ENCODE results near the gene SNURF.

Gene SNURF

GRCh38 chr15:24944954-24945353 lies 9.8 kb upstream of the SNURF start:
- TF ChIP-seq TCF4 (CRISPR knock-in tag; IDR thresholded peaks at IDR 0.05; ENCODE audit: borderline replicate concordance) (no peak), CSDC2 (CRISPR knock-in tag; IDR thresholded peaks at IDR 0.05) (no peak), ARNTL (CRISPR knock-in tag; IDR thresholded peaks at IDR 0.05; ENCODE audit: borderline replicate concordance, low read depth) (no peak), ISL1 (CRISPR knock-in tag; IDR thresholded peaks at IDR 0.05) (no peak), ZFP3 (CRISPR knock-in tag; IDR thresholded peaks at IDR 0.05) (no peak), PPARA (CRISPR knock-in tag; IDR thresholded peaks at IDR 0.05; ENCODE audit: borderline replicate concordance) (no peak), ZFP30 (CRISPR knock-in tag; IDR thresholded peaks at IDR 0.05) (no peak), TOX (CRISPR knock-in tag; IDR thresholded peaks at IDR 0.05; ENCODE audit: borderline replicate concordance) (no peak), RARB (CRISPR knock-in tag; IDR thresholded peaks at IDR 0.05) (no peak), BACH2 (CRISPR knock-in tag; IDR thresholded peaks at IDR 0.05; ENCODE audit: borderline replicate concordance) (no peak), ZC3H10 (CRISPR knock-in tag; IDR thresholded peaks at IDR 0.05) (no peak), ESRRG (CRISPR knock-in tag; IDR thresholded peaks at IDR 0.05) (no peak), GLIS3 (CRISPR knock-in tag; IDR thresholded peaks at IDR 0.05) (no peak), ZNF8 (CRISPR knock-in tag; IDR thresholded peaks at IDR 0.05) (no peak)
- TF ChIP-seq, protein P1, sequence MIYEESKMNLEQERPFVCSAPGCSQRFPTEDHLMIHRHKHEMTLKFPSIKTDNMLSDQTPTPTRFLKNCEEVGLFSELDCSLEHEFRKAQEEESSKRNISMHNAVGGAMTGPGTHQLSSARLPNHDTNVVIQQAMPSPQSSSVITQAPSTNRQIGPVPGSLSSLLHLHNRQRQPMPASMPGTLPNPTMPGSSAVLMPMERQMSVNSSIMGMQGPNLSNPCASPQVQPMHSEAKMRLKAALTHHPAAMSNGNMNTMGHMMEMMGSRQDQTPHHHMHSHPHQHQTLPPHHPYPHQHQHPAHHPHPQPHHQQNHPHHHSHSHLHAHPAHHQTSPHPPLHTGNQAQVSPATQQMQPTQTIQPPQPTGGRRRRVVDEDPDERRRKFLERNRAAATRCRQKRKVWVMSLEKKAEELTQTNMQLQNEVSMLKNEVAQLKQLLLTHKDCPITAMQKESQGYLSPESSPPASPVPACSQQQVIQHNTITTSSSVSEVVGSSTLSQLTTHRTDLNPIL (CRISPR knock-in tag; IDR thresholded peaks at IDR 0.05; ENCODE audit: low read depth) = no peak
- TF ChIP-seq, protein P2, sequence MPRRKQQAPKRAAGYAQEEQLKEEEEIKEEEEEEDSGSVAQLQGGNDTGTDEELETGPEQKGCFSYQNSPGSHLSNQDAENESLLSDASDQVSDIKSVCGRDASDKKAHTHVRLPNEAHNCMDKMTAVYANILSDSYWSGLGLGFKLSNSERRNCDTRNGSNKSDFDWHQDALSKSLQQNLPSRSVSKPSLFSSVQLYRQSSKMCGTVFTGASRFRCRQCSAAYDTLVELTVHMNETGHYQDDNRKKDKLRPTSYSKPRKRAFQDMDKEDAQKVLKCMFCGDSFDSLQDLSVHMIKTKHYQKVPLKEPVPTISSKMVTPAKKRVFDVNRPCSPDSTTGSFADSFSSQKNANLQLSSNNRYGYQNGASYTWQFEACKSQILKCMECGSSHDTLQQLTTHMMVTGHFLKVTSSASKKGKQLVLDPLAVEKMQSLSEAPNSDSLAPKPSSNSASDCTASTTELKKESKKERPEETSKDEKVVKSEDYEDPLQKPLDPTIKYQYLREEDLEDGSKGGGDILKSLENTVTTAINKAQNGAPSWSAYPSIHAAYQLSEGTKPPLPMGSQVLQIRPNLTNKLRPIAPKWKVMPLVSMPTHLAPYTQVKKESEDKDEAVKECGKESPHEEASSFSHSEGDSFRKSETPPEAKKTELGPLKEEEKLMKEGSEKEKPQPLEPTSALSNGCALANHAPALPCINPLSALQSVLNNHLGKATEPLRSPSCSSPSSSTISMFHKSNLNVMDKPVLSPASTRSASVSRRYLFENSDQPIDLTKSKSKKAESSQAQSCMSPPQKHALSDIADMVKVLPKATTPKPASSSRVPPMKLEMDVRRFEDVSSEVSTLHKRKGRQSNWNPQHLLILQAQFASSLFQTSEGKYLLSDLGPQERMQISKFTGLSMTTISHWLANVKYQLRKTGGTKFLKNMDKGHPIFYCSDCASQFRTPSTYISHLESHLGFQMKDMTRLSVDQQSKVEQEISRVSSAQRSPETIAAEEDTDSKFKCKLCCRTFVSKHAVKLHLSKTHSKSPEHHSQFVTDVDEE (CRISPR knock-in tag; IDR thresholded peaks at IDR 0.05) = no peak
- TF ChIP-seq, protein P3, sequence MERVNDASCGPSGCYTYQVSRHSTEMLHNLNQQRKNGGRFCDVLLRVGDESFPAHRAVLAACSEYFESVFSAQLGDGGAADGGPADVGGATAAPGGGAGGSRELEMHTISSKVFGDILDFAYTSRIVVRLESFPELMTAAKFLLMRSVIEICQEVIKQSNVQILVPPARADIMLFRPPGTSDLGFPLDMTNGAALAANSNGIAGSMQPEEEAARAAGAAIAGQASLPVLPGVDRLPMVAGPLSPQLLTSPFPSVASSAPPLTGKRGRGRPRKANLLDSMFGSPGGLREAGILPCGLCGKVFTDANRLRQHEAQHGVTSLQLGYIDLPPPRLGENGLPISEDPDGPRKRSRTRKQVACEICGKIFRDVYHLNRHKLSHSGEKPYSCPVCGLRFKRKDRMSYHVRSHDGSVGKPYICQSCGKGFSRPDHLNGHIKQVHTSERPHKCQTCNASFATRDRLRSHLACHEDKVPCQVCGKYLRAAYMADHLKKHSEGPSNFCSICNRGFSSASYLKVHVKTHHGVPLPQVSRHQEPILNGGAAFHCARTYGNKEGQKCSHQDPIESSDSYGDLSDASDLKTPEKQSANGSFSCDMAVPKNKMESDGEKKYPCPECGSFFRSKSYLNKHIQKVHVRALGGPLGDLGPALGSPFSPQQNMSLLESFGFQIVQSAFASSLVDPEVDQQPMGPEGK (CRISPR knock-in tag; IDR thresholded peaks at IDR 0.05; ENCODE audit: borderline replicate concordance) = no peak
- TF ChIP-seq, protein P4, sequence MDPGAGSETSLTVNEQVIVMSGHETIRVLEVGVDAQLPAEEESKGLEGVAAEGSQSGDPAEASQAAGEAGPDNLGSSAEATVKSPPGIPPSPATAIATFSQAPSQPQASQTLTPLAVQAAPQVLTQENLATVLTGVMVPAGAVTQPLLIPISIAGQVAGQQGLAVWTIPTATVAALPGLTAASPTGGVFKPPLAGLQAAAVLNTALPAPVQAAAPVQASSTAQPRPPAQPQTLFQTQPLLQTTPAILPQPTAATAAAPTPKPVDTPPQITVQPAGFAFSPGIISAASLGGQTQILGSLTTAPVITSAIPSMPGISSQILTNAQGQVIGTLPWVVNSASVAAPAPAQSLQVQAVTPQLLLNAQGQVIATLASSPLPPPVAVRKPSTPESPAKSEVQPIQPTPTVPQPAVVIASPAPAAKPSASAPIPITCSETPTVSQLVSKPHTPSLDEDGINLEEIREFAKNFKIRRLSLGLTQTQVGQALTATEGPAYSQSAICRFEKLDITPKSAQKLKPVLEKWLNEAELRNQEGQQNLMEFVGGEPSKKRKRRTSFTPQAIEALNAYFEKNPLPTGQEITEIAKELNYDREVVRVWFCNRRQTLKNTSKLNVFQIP (CRISPR knock-in tag; IDR thresholded peaks at IDR 0.05; ENCODE audit: borderline replicate concordance, low read depth) = no peak
- no peak for ATAC-seq

DNA sequence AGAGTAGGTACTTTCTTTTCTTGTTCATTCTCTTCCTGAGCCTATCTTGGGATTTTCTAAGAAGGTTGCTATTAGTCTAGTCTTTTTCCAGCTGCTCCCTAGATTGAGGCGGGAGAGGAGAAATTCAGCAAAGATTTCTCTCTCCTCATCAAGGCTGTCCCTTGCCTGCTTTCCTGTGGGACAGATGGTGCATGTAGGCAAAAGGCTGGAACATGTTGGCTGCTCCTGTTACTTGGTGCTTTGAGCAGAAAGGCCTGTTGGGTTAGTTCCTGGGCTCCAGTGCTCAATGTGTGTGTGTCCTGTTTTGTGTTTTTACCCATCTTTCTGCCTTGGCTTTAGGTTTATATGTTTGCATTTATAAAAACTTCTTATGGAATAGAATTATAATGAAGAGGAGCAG lies 9.1 kb upstream of the SNURF start:
- no peak for ATAC-seq

More for the DNA sequence above, 9.1 kb upstream of the SNURF start:
- TF ChIP-seq CSRNP3 (CRISPR knock-in tag; IDR thresholded peaks at IDR 0.05) (no peak), ZNF70 (CRISPR knock-in tag; IDR thresholded peaks at IDR 0.05) (no peak), ZFP3 (CRISPR knock-in tag; IDR thresholded peaks at IDR 0.05) (no peak), GLIS3 (CRISPR knock-in tag; IDR thresholded peaks at IDR 0.05) (no peak), TOX (CRISPR knock-in tag; IDR thresholded peaks at IDR 0.05; ENCODE audit: borderline replicate concordance) (no peak), ISL1 (CRISPR knock-in tag; IDR thresholded peaks at IDR 0.05) (no peak), SNAI2 (CRISPR knock-in tag; IDR thresholded peaks at IDR 0.05) (no peak), TCF4 (CRISPR knock-in tag; IDR thresholded peaks at IDR 0.05; ENCODE audit: borderline replicate concordance) (no peak), OSR1 (CRISPR knock-in tag; IDR thresholded peaks at IDR 0.05) (no peak), ZNF565 (CRISPR knock-in tag; conservative IDR thresholded peaks at IDR 0.05; ENCODE audit: low read depth) (no peak), BACH2 (CRISPR knock-in tag; IDR thresholded peaks at IDR 0.05; ENCODE audit: borderline replicate concordance) (no peak), ZC3H10 (CRISPR knock-in tag; IDR thresholded peaks at IDR 0.05) (no peak), CSDC2 (CRISPR knock-in tag; IDR thresholded peaks at IDR 0.05) (no peak), ARNTL (CRISPR knock-in tag; IDR thresholded peaks at IDR 0.05; ENCODE audit: borderline replicate concordance, low read depth) (no peak)
